HUES48 (cell line): Measurements from ENCODE around the gene GRM2.

Experiments used
- H3K27ac ChIP-seq: one replicate; pipeline ENCODE4 v1.7.0; 2013; ENCODE audit warnings: low read depth, low read length, inconsistent platforms
- H3K27me3 ChIP-seq: 2 replicates; pipeline ENCODE4 v1.6.1; 2013; ENCODE audit warnings: mild to moderate bottlenecking, low read length; ENCODE audit not compliant: control insufficient read depth, insufficient read depth
- H3K36me3 ChIP-seq: 2 replicates; pipeline ENCODE4 v1.6.1; 2013; ENCODE audit warnings: low read length; ENCODE audit not compliant: control insufficient read depth, insufficient read depth
- H3K4me1 ChIP-seq: 2 replicates; pipeline ENCODE4 v1.6.1; 2013; ENCODE audit warnings: mild to moderate bottlenecking, low read length; ENCODE audit not compliant: control insufficient read depth, insufficient read depth
- H3K4me3 ChIP-seq: 2 replicates; pipeline ENCODE4 v1.5.1; 2013; ENCODE audit warnings: mild to moderate bottlenecking, low read depth, low read length
- H3K9ac ChIP-seq: 2 replicates; pipeline ENCODE4 v1.6.1; 2013; ENCODE audit warnings: mild to moderate bottlenecking, low read depth, low read length, moderate library complexity
- H3K9me3 ChIP-seq: 2 replicates; pipeline ENCODE4 v1.6.1; 2013; ENCODE audit warnings: low read length; ENCODE audit not compliant: control insufficient read depth, insufficient read depth

The GRM2 gene

GRCh38 chr3:51715977-51716294 is 9.1 kb downstream of the GRM2 start:
- H3K4me1 ChIP-seq: no peaks in the 10 kb centered on the region
- no peak overlapping the region for H3K4me3 ChIP-seq
- no peaks in the 10 kb centered on the region for H3K9me3 ChIP-seq
- H3K36me3 ChIP-seq: no peaks in the 10 kb centered on the region
- no peak overlapping the region for H3K9ac ChIP-seq
- no peak overlapping the region for H3K27ac ChIP-seq
- no peaks in the 10 kb centered on the region for H3K27me3 ChIP-seq

DNA sequence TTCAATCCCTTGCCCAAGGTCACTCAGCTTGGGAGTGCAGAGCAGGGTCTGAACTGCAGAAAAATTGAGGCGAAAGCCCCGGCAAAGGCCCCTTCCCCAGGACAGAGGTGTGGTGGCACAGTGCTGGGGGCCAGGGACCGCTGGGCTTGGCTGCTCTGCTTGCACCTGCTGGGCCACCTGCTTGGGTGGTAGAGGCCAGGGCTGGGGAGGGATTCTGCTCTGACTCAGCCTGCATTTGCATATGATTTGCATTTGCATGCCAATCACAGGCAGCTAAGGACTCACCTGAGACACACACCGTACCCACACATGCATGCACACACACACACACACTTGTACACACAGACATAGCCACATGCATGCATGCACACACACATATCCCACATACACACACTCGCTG is 9.9 kb downstream of the GRM2 start:
- Histone ChIP-seq H3K27ac (no peak overlapping the region), H3K4me3 (no peak overlapping the region), H3K27me3 (no peaks in the 10 kb centered on the region), H3K9me3 (no peaks in the 10 kb centered on the region), H3K9ac (no peak overlapping the region), H3K36me3 (no peaks in the 10 kb centered on the region), H3K4me1 (no peaks in the 10 kb centered on the region)

DNA sequence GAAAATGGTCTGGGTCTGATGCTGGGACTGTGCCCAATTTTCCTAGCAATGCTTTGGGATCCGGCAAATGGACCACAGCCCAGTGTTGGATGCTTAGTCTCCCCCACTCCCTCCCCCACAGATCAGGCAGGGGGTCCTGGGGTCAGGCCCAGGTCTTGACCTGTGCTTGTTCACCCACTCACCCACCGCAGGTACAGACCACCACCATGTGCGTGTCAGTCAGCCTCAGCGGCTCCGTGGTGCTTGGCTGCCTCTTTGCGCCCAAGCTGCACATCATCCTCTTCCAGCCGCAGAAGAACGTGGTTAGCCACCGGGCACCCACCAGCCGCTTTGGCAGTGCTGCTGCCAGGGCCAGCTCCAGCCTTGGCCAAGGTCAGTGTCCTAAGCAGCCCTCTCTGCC is 10.6 kb downstream of the GRM2 start:
- H3K27ac ChIP-seq: no peak overlapping the region
- H3K27me3 ChIP-seq: no peaks in the 10 kb centered on the region
- H3K36me3 ChIP-seq: no peaks in the 10 kb centered on the region
- H3K4me1 ChIP-seq: no peaks in the 10 kb centered on the region
- no peaks in the 10 kb centered on the region for H3K9me3 ChIP-seq
- no peak overlapping the region for H3K9ac ChIP-seq
- H3K4me3 ChIP-seq: no peak overlapping the region

- Histone ChIP-seq H3K4me3 (no peak overlapping the region), H3K9ac (no peak overlapping the region), H3K9me3 (no peaks in the 10 kb centered on the region), H3K27ac (no peak overlapping the region), H3K36me3 (no peaks in the 10 kb centered on the region), H3K27me3 (no peaks in the 10 kb centered on the region), H3K4me1 (no peaks in the 10 kb centered on the region)
Observed at GRCh38 chr3:51717947-51718346, 11.1 kb downstream of the GRM2 start.

DNA sequence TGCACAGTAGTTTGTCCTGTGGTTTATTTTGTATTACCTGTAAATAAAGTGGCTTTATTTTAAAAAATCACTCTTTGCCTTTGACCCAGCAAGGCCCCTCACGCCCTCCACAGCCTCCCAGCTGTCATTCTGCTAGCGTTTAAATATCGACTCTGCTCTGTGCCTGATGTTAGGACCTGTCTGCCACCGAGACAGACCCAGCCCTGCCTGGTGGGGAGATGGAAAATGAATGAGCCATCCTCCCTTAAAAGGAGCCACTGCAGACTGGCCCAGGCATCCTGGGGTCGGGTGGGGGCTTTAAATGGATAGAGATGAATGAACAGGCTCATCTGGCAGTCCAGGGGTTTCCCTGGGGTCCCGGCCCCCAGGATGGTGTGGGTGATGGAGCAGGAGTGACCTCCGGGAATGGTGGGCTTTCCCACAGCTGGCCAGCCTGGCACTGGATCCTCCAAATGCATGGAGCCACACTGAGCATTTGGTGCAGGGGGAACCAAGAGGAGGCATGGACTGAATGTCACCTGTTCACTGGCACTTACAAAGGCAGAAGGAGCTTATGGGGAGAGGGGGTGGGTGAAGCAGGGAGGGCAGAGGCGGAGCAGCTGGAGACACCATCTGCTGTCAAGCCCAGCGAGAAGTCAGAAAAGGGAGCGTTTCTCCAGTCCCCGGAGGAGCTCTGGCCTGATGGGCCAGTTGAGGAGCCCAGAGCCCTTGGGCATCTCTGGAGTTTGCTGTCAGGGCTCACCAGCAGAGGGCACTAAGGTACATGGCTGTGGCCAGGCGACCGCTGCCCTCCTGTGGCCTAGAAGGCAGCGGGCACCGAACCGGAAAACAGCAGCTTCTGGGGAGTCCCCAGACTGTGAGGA is 11.9 kb downstream of the GRM2 start:
- Histone ChIP-seq H3K27me3 (no peaks in the 10 kb centered on the region), H3K9ac (no peak overlapping the region), H3K9me3 (no peaks in the 10 kb centered on the region), H3K4me3 (no peak overlapping the region), H3K4me1 (no peaks in the 10 kb centered on the region), H3K36me3 (no peaks in the 10 kb centered on the region), H3K27ac (no peak overlapping the region)

GRCh38 chr3:51719410-51720025 is 12.7 kb downstream of the GRM2 start:
- Histone ChIP-seq H3K9ac (no peak overlapping the region), H3K4me3 (no peak overlapping the region), H3K4me1 (no peaks in the 10 kb centered on the region), H3K36me3 (no peaks in the 10 kb centered on the region), H3K9me3 (no peaks in the 10 kb centered on the region), H3K27me3 (no peaks in the 10 kb centered on the region), H3K27ac (no peak overlapping the region)

GRCh38 chr3:51720292-51721061 is 13.6 kb downstream of the GRM2 start:
- Histone ChIP-seq H3K36me3 (no peaks in the 10 kb centered on the region), H3K27ac (no peak overlapping the region), H3K9me3 (no peaks in the 10 kb centered on the region), H3K9ac (no peak overlapping the region), H3K4me1 (no peaks in the 10 kb centered on the region), H3K27me3 (no peaks in the 10 kb centered on the region), H3K4me3 (no peak overlapping the region)

DNA sequence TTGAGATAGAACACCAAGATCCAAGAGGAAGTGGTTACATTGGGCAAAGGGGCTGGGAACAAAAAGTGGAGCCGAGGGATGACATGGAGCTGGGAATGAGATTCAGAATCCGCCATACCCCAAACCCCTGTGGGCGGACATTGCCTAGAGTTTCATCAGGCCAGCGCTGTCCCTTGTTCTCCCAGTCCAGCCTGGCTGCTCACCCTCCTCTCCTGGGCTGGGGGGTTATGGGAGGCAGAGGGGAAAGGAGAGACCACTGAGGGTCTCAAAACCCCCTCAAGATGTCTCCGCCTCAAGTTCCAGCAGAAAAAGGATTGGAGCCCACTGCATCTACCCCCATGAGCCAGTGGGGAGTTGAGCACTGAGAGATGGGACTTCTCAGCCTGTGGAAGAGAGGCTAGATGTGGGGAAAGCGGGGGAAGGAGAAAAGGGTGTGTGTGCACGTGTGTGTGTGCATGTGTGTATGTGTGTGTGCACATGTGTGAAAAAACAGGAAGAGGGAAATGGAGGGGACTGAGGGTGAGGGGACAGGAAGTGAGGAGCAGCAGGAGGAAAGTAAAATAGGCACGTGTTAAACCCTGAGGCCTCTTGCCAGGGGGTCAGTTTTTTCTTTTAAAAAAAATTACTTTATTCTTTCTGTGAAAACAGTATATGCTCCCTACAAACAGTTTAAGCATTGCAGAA is 14.3 kb downstream of the GRM2 start:
- no peaks in the 10 kb centered on the region for H3K36me3 ChIP-seq
- H3K9ac ChIP-seq: no peak overlapping the region
- no peak overlapping the region for H3K27ac ChIP-seq
- H3K4me1 ChIP-seq: no peaks in the 10 kb centered on the region
- no peaks in the 10 kb centered on the region for H3K27me3 ChIP-seq
- H3K4me3 ChIP-seq: no peak overlapping the region
- no peaks in the 10 kb centered on the region for H3K9me3 ChIP-seq

- Histone ChIP-seq H3K9ac (no peak overlapping the region), H3K27ac (no peak overlapping the region), H3K4me3 (no peak overlapping the region), H3K4me1 (no peaks in the 10 kb centered on the region), H3K36me3 (no peaks in the 10 kb centered on the region), H3K27me3 (no peaks in the 10 kb centered on the region), H3K9me3 (no peaks in the 10 kb centered on the region)
Observed at GRCh38 chr3:51722362-51722761, 15.5 kb downstream of the GRM2 start.

GRCh38 chr3:51727500-51727899 is 20.6 kb downstream of the GRM2 start:
- Histone ChIP-seq H3K4me3 (no peak overlapping the region), H3K36me3 (no peaks in the 10 kb centered on the region), H3K27ac (no peak overlapping the region), H3K4me1 (no peaks in the 10 kb centered on the region), H3K9ac (no peak overlapping the region), H3K27me3 (no peaks in the 10 kb centered on the region), H3K9me3 (no peaks in the 10 kb centered on the region)
